GM12873 (cell line): ENCODE results near the gene MYO1D.

Experiments used
- TF ChIP-seq, protein P1 (sequence below): IDR thresholded peaks from 2 replicates; pipeline ENCODE4 v1.5.1; 2012; ENCODE audit warnings: low read depth, mild to moderate bottlenecking, moderate library complexity, low read length, control low read depth; ENCODE audit not compliant: insufficient read depth; ENCODE audit errors: missing control alignments

MYO1D gene

GRCh38 chr17:32688221-32688620, 188.7 kb downstream of the MYO1D start:
- TF ChIP-seq, protein P1, sequence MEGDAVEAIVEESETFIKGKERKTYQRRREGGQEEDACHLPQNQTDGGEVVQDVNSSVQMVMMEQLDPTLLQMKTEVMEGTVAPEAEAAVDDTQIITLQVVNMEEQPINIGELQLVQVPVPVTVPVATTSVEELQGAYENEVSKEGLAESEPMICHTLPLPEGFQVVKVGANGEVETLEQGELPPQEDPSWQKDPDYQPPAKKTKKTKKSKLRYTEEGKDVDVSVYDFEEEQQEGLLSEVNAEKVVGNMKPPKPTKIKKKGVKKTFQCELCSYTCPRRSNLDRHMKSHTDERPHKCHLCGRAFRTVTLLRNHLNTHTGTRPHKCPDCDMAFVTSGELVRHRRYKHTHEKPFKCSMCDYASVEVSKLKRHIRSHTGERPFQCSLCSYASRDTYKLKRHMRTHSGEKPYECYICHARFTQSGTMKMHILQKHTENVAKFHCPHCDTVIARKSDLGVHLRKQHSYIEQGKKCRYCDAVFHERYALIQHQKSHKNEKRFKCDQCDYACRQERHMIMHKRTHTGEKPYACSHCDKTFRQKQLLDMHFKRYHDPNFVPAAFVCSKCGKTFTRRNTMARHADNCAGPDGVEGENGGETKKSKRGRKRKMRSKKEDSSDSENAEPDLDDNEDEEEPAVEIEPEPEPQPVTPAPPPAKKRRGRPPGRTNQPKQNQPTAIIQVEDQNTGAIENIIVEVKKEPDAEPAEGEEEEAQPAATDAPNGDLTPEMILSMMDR: no peak

DNA sequence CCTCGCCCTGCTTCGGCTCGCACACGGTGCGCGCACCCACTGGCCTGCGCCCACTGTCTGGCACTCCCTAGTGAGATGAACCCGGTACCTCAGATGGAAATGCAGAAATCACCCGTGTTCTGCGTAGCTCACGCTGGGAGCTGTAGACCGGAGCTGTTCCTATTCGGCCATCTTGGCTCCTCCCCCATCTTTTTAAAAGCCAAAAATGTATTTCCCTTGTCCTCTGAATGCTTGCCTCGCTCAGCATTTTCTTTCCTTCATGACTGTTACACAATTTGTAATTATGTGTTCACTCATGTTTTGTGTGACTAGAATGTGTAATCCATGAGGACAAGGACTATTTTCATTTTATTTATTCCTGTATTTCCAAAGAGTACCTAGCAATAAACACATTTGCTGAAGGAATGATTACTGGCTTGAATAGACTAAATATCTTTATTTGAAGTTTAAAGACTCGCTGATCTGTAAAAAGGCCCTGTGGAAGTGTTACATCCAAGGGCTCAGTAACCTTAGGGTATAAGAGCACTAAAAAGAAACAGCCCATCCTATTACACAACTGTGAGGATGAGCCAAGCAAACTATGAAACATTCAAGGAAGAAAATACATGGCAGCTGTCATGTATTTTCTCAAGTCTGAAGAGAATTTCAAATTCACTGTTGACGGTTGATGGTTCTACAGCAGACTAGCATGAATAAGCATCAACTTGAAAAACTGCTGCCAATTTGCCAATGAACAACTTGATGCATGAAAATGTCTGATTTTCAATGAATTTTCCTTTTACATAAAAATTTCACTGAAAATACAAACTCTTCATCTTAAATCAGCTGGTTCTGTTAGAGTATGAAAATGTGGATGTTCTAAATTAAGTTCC, 192.6 kb downstream of the MYO1D start:
- TF ChIP-seq, protein P1: no peak

DNA sequence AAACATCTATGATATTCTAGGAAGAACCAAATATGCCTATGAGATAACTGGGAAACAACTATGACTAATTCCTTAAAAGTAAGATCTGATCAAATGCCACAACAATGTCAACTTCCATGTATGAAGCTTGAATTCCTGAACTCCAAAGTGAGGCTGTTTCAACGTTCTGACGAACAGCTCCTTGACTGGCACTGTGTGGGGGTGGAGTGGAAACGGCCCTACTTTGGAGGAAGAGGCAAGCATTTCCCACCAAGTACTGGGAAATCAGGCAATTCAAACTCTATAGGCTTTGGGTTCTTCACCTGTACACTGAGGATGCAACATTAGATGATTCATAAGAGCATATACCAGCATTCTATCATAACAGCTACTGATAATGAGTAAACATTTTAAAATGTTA, 203.0 kb downstream of the MYO1D start:
- TF ChIP-seq, protein P1: no peak

DNA sequence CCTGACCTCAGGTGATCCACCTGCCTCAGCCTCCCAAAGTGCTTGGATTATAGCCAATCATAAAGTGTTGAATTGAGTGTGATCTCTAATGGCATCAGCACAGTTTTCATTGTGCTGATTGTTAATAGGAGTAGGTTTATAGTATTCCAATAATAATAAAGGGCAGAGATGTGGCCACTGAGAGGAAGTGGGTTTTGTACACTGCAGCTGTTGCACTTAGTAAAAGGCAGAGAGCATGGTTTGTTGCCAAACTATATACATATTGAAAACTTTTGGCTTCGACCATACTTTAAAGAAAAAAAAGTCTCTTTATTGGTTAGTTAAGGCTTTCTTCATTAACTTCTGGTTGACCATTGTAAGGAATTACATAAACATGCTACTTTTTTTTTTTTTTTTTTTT, 204.2 kb downstream of the MYO1D start:
- TF ChIP-seq, protein P1: no peak

- TF ChIP-seq, protein P1: no peak
These were observed 205.0 kb downstream of the MYO1D start for GRCh38 chr17:32671896-32672295.

DNA sequence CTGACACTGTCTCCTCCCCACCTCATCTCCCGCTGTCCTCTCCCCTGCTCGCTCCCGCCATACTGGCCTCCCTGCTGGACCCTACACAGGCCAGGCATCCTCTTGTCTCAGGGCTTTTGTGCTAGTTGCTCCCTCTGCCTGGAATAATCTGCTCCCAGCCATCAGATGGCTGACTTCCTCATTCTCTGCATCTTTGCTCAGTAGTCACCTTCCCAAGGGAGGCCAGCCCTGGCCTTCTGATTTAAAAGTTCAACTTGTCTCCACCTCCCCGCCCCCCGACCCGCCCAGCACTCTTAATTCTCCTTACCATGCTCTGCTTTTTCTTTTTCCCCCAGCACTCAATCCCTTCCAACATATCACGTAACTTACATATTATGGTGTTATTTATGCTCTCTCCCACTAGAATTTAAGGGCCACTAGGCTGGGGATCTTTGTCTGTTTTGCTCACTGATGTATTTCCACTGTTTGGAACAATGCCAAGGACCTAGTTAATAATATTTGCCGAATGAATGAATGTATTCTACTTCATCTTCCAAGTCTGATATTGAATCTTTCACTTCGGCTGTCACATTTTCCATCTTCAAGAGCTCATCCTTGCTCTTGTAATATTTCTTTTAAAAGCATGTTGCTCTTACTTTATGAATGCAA, 211.9 kb downstream of the MYO1D start:
- TF ChIP-seq, protein P1: no peak

GRCh38 chr17:32660496-32660985, 216.4 kb downstream of the MYO1D start:
- TF ChIP-seq, protein P1: no peak
